Panc1 (cell line): ENCODE results near the gene KLK13.

Experiments
- POLR2AphosphoS5 ChIP-seq: IDR thresholded peaks from 2 replicates; pipeline ENCODE4 v1.6.1; 2012; ENCODE audit warnings: mild to moderate bottlenecking, low read depth, low read length, moderate library complexity
- REST ChIP-seq, 2 experiments: IDR thresholded peaks; 2 replicates each; pipeline ENCODE4 v1.6.1; 2011 to 2012; ENCODE audit warnings: low read depth in 2 of 2, control low read depth in 1 of 2, low read length in 1 of 2, mild to moderate bottlenecking in 1 of 2, moderate library complexity in 1 of 2; ENCODE audit not compliant: insufficient read depth in 1 of 2
- SIN3A ChIP-seq: IDR thresholded peaks from 2 replicates; pipeline ENCODE4 v1.6.1; 2012; ENCODE audit warnings: low read depth, mild to moderate bottlenecking, low read length, moderate library complexity, borderline replicate concordance; ENCODE audit not compliant: insufficient read depth
- TCF7L2 ChIP-seq: IDR thresholded peaks from 2 replicates; pipeline ENCODE4 v1.6.1; 2011; ENCODE audit warnings: mild to moderate bottlenecking, low read depth, low read length, inconsistent platforms
- TF ChIP-seq, protein P1 (sequence below): fragments of 450-650 bp; IDR thresholded peaks from 2 replicates; pipeline ENCODE4 v1.5.1; 2017; ENCODE audit warnings: mild to moderate bottlenecking

DNA sequence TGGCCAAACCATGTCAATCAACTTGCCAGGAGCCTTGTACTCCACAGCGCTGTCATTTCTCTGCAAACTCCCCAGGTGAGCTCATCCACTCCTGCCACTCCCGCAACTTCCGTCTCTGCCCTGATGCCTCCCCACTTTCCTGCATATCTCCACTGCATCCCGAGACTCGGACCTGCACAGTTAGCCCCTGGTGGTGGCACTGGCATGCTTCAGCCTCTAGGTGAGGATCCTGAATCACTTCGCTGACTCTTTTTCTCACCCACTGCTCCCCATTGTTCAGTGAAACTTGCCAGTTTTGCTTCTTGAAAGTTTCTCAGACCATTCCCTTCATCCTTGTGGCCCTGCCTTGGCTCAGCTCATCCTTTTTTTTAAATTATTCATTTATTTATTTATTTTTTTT lies 46.7 kb upstream of the KLK13 start:
- TF ChIP-seq SIN3A = no peak
- TF ChIP-seq, protein P1, sequence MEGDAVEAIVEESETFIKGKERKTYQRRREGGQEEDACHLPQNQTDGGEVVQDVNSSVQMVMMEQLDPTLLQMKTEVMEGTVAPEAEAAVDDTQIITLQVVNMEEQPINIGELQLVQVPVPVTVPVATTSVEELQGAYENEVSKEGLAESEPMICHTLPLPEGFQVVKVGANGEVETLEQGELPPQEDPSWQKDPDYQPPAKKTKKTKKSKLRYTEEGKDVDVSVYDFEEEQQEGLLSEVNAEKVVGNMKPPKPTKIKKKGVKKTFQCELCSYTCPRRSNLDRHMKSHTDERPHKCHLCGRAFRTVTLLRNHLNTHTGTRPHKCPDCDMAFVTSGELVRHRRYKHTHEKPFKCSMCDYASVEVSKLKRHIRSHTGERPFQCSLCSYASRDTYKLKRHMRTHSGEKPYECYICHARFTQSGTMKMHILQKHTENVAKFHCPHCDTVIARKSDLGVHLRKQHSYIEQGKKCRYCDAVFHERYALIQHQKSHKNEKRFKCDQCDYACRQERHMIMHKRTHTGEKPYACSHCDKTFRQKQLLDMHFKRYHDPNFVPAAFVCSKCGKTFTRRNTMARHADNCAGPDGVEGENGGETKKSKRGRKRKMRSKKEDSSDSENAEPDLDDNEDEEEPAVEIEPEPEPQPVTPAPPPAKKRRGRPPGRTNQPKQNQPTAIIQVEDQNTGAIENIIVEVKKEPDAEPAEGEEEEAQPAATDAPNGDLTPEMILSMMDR = no peak; the same call in 1 of the 2 replicates
- no peak for TF ChIP-seq POLR2AphosphoS5
- TF ChIP-seq TCF7L2 = no peak
- TF ChIP-seq REST (IDR thresholded peaks at IDR 0.05; ENCODE audit: insufficient read depth in 1 of 2, low read depth in 2 of 2, low read length in 1 of 2) = no peak
